Epithelial cell of proximal tubule (primary cell): ENCODE results near the gene PODN. TPM values are rescaled to one million over a fixed set of nuclear protein-coding genes. Genes with fewer than 3 reads are reported as not detected.

Source experiments
- DNase-seq: peaks from one replicate; pipeline ENCODE4 v3.0.0-alpha.2; 2011; ENCODE audit warnings: low read depth
- H3K4me3 ChIP-seq: 2 replicates; pipeline ENCODE4 v1.5.1; 2011; ENCODE audit warnings: low read depth, mild to moderate bottlenecking, low read length
- CTCF ChIP-seq: conservative IDR thresholded peaks from 2 replicates; pipeline ENCODE4 v1.5.1; 2012; ENCODE audit warnings: low read depth, mild to moderate bottlenecking, low read length
- total RNA-seq: library from RNA; depleted of rRNA; stranded (reverse); fragments of >200 nt; gene quantifications from 2 replicates; pipeline ENCODE4 v1.2.3, GENCODE V29; 2015

The PODN gene
- total RNA-seq, 1 donor from 2014 or later, result 0.06 TPM

- no peak for DNase-seq
- H3K4me3 ChIP-seq, result no peak overlapping the region
- TF ChIP-seq CTCF, result no peak
These were observed 32.5 kb downstream of the PODN start for GRCh38 chr1:53094533-53094919.

DNA sequence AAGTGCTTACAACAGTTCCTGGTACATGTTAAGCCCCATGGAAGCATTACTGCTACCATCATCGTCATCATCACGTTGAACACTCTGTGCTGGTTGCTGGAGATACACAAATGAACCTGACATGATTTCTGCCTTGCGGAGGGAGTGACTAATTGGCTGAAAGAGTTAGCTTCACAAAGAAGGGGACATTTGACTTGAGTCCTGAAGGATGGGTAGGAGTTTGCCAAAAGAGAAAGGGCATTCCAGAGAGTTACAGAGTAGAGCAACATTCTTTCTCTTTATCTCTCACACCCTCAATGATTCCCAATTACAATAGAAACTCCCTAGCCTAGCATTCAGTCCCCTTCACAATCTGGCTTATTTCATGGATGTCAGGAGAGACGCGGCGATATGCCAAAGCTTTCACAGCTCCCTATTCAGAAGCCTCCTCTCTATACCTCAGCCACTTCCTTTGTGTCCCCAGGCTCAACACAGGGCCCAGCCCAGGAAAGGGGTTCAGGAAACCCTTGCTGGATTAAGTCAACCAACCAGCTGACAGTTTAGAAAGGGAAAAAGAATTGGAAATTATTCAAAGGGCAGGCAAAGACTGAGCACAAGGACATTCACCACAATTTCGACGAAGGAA lies 42.4 kb downstream of the PODN start:
- no peak overlapping the region for H3K4me3 ChIP-seq
- no peak for TF ChIP-seq CTCF
- DNase-seq, result no peak

GRCh38 chr1:53107090-53107489 lies 45.1 kb downstream of the PODN start:
- no peak for TF ChIP-seq CTCF
- DNase-seq, result no peak
- no peak overlapping the region for H3K4me3 ChIP-seq

DNA sequence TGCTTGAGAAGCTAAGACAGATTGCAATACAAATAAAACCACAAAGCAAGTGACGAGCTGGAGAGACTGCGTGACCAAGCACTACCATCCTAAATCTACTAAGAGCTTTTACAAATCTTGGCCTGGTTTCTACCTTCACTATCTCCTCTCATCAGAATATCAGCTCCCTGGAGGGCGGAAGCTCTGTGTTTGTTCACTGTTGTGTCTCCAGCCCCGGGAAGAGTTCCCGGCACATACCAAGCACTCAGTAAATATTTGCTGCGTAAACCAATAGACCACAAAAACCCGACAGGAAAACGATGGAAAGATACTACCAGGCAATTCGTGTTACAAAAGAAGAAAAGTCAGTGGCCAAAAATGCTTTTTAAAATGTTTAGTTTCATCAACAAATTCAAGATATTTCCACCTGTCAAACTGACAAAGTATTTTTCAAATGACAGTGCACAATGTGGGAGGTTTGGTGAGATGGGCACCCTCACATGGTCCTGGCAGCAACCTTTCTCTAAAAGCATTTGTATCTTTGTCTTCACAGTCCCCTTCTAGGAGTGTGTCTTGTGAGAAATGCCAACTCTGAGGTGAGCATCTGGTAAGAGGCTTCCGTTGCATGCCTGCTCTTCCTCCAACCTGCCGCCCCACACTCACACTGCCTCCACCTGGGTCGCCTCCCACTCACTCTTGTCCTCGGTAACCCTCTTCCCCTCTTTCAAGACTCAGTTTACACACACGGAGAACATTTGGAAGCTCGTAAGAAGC lies 45.7 kb downstream of the PODN start:
- no peak overlapping the region for H3K4me3 ChIP-seq
- DNase-seq, result no peak
- no peak for TF ChIP-seq CTCF

DNA sequence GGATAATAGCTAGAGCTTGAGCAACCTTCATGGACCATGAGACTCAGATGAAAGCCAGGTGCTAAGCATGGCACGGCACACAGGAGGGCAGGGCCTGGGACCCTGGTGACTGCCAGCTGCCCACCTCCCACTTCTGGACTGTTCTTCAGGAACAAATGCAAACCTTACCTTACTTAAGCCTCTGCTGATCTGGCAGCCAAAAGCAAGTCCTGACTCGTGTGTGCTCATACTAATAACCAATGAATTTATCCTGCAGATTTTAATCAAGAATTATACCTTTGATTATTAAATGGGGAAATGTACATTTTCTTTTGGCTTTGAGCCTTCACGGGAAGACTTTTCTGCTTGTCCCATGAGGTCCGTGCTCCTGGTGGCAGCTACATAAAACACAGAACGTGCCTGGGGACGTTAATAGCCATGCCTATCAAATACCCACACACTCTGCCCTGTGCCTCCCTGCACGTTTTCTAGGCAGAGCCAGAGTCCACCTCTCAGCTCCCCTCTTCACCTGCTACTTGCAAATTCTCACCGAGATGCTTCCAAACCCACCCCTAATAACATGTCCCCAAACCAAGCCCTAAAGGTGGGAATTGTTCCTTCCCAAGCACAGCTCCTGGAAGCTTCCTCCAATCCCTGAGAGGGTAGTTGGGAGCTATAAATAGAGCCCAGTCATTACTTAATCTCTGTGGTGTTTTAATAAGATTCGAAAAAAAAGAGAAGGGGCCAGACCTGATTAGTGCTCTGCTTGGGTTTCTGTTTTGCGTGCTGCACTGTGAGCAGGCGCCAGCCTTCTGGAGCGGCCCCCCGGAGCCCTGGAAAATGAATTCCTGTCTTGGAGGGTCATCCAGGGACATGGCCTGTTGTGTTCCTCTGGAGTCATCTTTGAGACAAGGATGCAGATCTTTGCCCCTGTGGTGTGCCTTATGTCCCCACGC lies 46.9 kb downstream of the PODN start:
- DNase-seq, result no peak
- H3K4me3 ChIP-seq, result no peak overlapping the region
- no peak for TF ChIP-seq CTCF

DNA sequence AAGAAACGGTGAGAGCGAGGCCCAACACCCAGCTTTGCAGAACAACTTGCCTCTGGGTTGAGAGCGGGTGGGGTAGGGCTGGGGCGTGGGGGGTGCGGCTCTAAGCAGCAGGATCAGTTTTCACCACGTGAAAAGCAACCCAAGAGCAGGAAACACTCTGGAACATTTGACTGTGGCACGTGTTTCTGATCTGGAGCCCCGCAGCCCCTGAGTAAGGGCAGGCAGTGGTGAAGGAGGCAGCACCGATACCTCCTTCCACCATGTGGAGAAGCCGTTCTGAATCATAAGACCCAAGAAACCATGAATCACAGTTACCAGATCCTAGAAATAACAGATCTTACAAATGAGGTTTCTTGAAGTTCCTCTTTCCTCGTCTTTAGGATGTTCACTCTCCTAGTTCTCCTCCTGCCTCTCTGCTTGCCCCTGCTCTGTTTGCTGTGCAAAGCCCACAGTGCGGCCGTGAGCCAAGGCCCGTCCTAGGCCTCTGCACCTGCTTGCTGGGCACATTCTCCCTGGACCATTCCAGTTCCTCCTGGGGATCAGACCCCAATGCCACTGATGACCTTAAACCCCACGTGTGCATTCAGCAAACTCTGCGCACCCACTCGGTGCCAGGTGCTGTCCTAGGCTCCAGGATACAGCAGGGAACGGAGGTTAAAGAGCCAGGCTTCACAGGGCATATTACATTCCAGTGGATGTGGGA lies 48.5 kb downstream of the PODN start:
- TF ChIP-seq CTCF, result no peak
- H3K4me3 ChIP-seq, result no peak overlapping the region
- DNase-seq, result no peak
